Loucy (cell line): Measurements from ENCODE around the gene CFAP119.

ENCODE experiments used
- H2AFZ ChIP-seq: fragments of 200-600 bp; sonication (generic); 2 replicates; pipeline ENCODE4 v1.6.0; 2016; ENCODE audit warnings: antibody characterized with exemption, mild to moderate bottlenecking, low read length, moderate library complexity
- H3F3A ChIP-seq: fragments of 200-600 bp; 2 replicates; pipeline ENCODE4 v1.6.0; 2016; ENCODE audit warnings: antibody characterized with exemption, low read depth, mild to moderate bottlenecking
- H3K27me3 ChIP-seq: fragments of 200-600 bp; sonication (generic); 2 replicates; pipeline ENCODE4 v1.6.1; 2014; ENCODE audit warnings: low read length, mild to moderate bottlenecking; ENCODE audit not compliant: insufficient read depth, poor library complexity, severe bottlenecking
- H3K36me3 ChIP-seq: fragments of 200-600 bp; sonication (generic); 2 replicates; pipeline ENCODE4 v1.6.1; 2016; ENCODE audit warnings: low read length; ENCODE audit not compliant: insufficient read depth
- H3K4me1 ChIP-seq: fragments of 200-600 bp; sonication (generic); 2 replicates; pipeline ENCODE4 v1.5.1; 2014; ENCODE audit warnings: low read length, mild to moderate bottlenecking; ENCODE audit not compliant: insufficient read depth, poor library complexity, severe bottlenecking
- H3K4me2 ChIP-seq: fragments of 200-600 bp; sonication (generic); 2 replicates; pipeline ENCODE4 v1.6.0; 2014; ENCODE audit warnings: antibody characterized with exemption, low read length, low read depth, mild to moderate bottlenecking; ENCODE audit not compliant: poor library complexity, severe bottlenecking
- H3K4me3 ChIP-seq: fragments of 200-600 bp; sonication (generic); 2 replicates; pipeline ENCODE4 v1.5.1; 2014; ENCODE audit warnings: low read length, mild to moderate bottlenecking, mixed read lengths; ENCODE audit not compliant: poor library complexity, severe bottlenecking
- H3K79me2 ChIP-seq: fragments of 200-600 bp; sonication (generic); 2 replicates; pipeline ENCODE4 v1.6.1; 2014; ENCODE audit warnings: low read length; ENCODE audit not compliant: insufficient read depth
- H3K9ac ChIP-seq: fragments of 200-600 bp; sonication (generic); 2 replicates; pipeline ENCODE4 v1.6.0; 2014; ENCODE audit warnings: mild to moderate bottlenecking, low read depth, low read length, moderate library complexity; ENCODE audit not compliant: poor library complexity, severe bottlenecking
- H3K9me2 ChIP-seq: fragments of 200-600 bp; sonication (generic); replicated peaks from 2 replicates; pipeline ENCODE4 v1.6.1; 2016; ENCODE audit warnings: low read depth, low read length, mixed read lengths
- H3K9me3 ChIP-seq: fragments of 200-600 bp; sonication (generic); 2 replicates; pipeline ENCODE4 v1.6.1; 2014; ENCODE audit warnings: mild to moderate bottlenecking, antibody characterized with exemption, low read length, low read depth; ENCODE audit not compliant: insufficient read depth
- H4K20me1 ChIP-seq: fragments of 200-600 bp; sonication (generic); 2 replicates; pipeline ENCODE4 v1.6.0; 2014; ENCODE audit warnings: antibody characterized with exemption, low read length, mild to moderate bottlenecking; ENCODE audit not compliant: insufficient read depth, poor library complexity, severe bottlenecking
- EZH2phosphoT487 ChIP-seq: fragments of 200-600 bp; IDR thresholded peaks from 2 replicates; pipeline ENCODE4 v1.6.1; 2018; ENCODE audit warnings: antibody characterized with exemption, mild to moderate bottlenecking, moderate library complexity, borderline replicate concordance
- TF ChIP-seq, protein P1 (sequence below): fragments of 200-600 bp; sonication (generic); conservative IDR thresholded peaks from 2 replicates; pipeline ENCODE4 v1.5.1; 2014; ENCODE audit warnings: mild to moderate bottlenecking, antibody characterized with exemption, low read length

Gene CFAP119

GRCh38 chr16:30760001-30760559 lies 1.8 kb downstream of the CFAP119 start:
- no peaks in the 10 kb centered on the region for H3K9me2 ChIP-seq
- H3K9me3 ChIP-seq, result no peaks in the 10 kb centered on the region
- H2AFZ ChIP-seq, result no peak overlapping the region
- H3K4me2 ChIP-seq, result no peak overlapping the region
- TF ChIP-seq, protein P1, sequence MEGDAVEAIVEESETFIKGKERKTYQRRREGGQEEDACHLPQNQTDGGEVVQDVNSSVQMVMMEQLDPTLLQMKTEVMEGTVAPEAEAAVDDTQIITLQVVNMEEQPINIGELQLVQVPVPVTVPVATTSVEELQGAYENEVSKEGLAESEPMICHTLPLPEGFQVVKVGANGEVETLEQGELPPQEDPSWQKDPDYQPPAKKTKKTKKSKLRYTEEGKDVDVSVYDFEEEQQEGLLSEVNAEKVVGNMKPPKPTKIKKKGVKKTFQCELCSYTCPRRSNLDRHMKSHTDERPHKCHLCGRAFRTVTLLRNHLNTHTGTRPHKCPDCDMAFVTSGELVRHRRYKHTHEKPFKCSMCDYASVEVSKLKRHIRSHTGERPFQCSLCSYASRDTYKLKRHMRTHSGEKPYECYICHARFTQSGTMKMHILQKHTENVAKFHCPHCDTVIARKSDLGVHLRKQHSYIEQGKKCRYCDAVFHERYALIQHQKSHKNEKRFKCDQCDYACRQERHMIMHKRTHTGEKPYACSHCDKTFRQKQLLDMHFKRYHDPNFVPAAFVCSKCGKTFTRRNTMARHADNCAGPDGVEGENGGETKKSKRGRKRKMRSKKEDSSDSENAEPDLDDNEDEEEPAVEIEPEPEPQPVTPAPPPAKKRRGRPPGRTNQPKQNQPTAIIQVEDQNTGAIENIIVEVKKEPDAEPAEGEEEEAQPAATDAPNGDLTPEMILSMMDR, result no peak
- no peak for TF ChIP-seq EZH2phosphoT487
- peaks cover 11% of the 10 kb centered on the region; the same call in 1 of the 2 replicates for H3K36me3 ChIP-seq
- peaks cover 22% of the 10 kb centered on the region for H4K20me1 ChIP-seq
- peaks cover 28% of the 10 kb centered on the region for H3K79me2 ChIP-seq
- H3K27me3 ChIP-seq, result no peaks in the 10 kb centered on the region
- H3F3A ChIP-seq, result no peaks in the 10 kb centered on the region
- H3K4me1 ChIP-seq, result peaks cover 23% of the 10 kb centered on the region
- H3K4me3 ChIP-seq, result no peak overlapping the region
- H3K9ac ChIP-seq, result no peak overlapping the region

DNA sequence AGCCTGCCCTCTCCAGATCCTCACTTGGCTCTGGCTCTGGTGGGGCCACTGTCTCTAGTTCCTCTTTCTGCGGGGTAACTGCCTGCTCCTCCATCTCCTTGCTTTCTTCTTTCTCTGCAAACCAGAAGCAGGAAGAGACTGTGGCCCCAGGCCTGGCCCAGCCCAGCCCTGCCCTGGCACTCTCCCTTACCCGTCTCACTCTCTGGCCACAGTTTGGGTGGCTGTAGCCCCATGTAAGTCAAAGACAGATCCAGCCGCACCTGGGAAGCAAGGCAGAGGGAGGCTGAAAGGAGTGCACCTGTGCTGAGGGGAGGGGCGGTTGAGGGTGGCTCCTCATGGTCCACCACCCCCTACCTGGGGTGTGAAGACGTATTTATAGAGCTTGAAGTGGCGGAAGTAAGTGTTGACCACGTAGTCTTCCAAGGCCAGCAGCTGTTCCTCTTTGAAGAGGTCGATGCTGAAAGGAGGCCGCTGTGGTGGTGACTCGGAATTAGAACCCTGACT lies 2.8 kb downstream of the CFAP119 start:
- no peaks in the 10 kb centered on the region for H3K9me2 ChIP-seq
- H3K4me1 ChIP-seq, result peaks cover 20% of the 10 kb centered on the region
- no peak overlapping the region for H3K4me2 ChIP-seq
- peaks cover 19% of the 10 kb centered on the region for H3K79me2 ChIP-seq
- no peaks in the 10 kb centered on the region for H3K27me3 ChIP-seq
- H3K36me3 ChIP-seq, result peaks cover 8% of the 10 kb centered on the region; the same call in 1 of the 2 replicates
- H3K9ac ChIP-seq, result no peak overlapping the region
- no peaks in the 10 kb centered on the region for H3F3A ChIP-seq
- no peak for TF ChIP-seq EZH2phosphoT487
- TF ChIP-seq, protein P1, result no peak
- H2AFZ ChIP-seq, result no peak overlapping the region
- H4K20me1 ChIP-seq, result peaks cover 12% of the 10 kb centered on the region
- H3K4me3 ChIP-seq, result no peak overlapping the region
- no peaks in the 10 kb centered on the region for H3K9me3 ChIP-seq

GRCh38 chr16:30757316-30757715 lies 4.5 kb downstream of the CFAP119 start:
- no peak overlapping the region for H2AFZ ChIP-seq
- no peaks in the 10 kb centered on the region for H3F3A ChIP-seq
- H3K79me2 ChIP-seq, result peaks cover 2% of the 10 kb centered on the region; the same call in 1 of the 2 replicates
- H3K9me3 ChIP-seq, result no peaks in the 10 kb centered on the region
- no peaks in the 10 kb centered on the region for H3K27me3 ChIP-seq
- peaks cover 19% of the 10 kb centered on the region; the same call in 1 of the 2 replicates for H3K36me3 ChIP-seq
- no peak overlapping the region for H3K9ac ChIP-seq
- H3K9me2 ChIP-seq, result no peaks in the 10 kb centered on the region
- TF ChIP-seq, protein P1, result no peak
- no peak for TF ChIP-seq EZH2phosphoT487
- no peak overlapping the region for H3K4me3 ChIP-seq
- peaks cover 6% of the 10 kb centered on the region for H3K4me1 ChIP-seq
- no peak overlapping the region for H3K4me2 ChIP-seq
- no peaks in the 10 kb centered on the region for H4K20me1 ChIP-seq
